ENCODE measurements around the gene SLAMF1.

Gene SLAMF1

DNA sequence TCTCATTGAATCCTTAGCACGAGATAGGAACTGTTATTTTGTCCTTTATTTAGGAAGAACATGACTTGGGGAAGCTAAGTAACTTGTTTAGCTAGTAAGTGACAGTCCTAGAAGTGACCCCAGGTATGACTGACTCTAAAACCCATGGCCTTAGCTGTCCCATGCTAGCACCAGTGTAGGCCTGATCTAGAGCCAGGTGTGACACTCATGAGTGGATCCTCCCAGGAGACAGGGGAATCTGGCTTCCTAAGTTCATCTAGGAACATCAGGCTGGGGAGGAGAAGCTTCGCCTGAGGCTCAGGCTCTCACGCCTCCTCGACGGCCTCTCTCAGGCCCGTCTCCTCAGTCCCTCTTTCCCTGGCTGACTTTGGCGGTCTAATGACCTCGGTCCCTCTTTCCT is 33.6 kb upstream of the SLAMF1 start:
- TF ChIP-seq, protein P1, sequence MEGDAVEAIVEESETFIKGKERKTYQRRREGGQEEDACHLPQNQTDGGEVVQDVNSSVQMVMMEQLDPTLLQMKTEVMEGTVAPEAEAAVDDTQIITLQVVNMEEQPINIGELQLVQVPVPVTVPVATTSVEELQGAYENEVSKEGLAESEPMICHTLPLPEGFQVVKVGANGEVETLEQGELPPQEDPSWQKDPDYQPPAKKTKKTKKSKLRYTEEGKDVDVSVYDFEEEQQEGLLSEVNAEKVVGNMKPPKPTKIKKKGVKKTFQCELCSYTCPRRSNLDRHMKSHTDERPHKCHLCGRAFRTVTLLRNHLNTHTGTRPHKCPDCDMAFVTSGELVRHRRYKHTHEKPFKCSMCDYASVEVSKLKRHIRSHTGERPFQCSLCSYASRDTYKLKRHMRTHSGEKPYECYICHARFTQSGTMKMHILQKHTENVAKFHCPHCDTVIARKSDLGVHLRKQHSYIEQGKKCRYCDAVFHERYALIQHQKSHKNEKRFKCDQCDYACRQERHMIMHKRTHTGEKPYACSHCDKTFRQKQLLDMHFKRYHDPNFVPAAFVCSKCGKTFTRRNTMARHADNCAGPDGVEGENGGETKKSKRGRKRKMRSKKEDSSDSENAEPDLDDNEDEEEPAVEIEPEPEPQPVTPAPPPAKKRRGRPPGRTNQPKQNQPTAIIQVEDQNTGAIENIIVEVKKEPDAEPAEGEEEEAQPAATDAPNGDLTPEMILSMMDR (IDR thresholded peaks at IDR 0.05; ENCODE audit: insufficient read depth, low read length, poor library complexity, severe bottlenecking) = no peak
- peaks cover 52% of the 10 kb centered on the region for H3K36me3 ChIP-seq (ENCODE audit: control insufficient read depth, insufficient read depth, low read length)
- DNase-seq (ENCODE audit: extremely low read depth, insufficient read length) = no peak
- no peak overlapping the region for H3K4me3 ChIP-seq (replicated peaks; ENCODE audit: low read depth, low read length)
- H3K27me3 ChIP-seq (replicated peaks; ENCODE audit: control insufficient read depth, insufficient read depth, low read length) = no peaks in the 10 kb centered on the region

DNA sequence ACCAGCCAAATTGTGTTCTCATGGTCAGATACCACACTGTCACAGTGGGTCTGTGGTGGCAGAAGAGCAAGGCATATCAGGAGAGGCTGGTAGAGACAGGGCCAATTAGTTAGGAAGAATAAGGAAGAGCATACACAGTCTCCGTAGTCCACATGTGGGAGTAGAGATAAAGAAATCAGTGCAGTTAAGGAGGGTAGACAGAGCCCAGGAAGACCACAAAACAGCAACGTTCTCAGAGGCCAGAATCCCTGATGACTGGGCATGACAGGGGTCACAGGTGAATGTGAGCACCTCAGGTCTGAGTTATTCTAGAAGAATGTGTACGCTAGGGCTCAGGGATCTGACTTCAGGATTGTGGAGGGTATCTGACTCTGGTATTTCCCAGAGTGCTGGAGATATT is 33.0 kb upstream of the SLAMF1 start:
- Histone ChIP-seq H3K4me3 (replicated peaks; ENCODE audit: low read depth, low read length) (no peak overlapping the region), H3K27me3 (replicated peaks; ENCODE audit: control insufficient read depth, insufficient read depth, low read length) (no peaks in the 10 kb centered on the region), H3K36me3 (ENCODE audit: control insufficient read depth, insufficient read depth, low read length) (peaks cover 50% of the 10 kb centered on the region)
- no peak for DNase-seq (ENCODE audit: extremely low read depth, insufficient read length)
- TF ChIP-seq, protein P1 (IDR thresholded peaks at IDR 0.05; ENCODE audit: insufficient read depth, low read length, poor library complexity, severe bottlenecking) = no peak

DNA sequence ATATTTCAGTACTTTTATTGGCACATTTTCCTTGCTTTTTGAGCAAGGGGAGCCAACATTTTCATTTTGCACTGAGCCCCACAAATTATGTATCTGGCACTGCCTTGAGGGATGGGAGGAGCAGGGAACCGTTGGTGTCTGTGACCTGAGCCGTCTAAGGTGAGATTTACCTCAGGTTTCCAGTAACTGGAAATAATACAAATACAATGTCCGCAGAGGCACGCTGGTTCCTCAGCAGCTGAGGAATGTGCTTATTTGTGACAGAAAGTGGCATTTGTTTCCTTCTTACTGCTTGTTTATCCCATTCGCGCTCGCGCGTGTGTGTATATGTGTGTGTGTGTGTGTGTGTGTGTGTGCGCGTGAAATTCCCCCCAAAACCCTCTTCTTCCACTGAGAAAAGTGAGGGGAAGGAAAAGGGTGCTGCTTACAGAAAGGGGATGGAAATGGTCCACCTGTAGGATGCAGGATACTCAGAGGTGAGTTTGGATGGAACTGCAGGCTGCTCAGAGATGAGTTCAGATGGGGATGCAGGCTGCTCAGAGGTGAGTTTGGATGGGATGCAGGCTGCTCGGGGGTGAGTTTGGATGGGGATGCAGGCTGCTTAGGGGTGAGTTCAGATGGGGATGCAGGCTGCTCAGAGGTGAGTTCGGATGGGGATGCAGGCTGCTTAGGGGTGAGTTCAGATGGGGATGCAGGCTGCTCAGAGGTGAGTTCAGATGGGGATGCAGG is 30.2 kb upstream of the SLAMF1 start:
- no peak overlapping the region for H3K4me3 ChIP-seq (replicated peaks; ENCODE audit: low read depth, low read length)
- DNase-seq (ENCODE audit: extremely low read depth, insufficient read length) = no peak
- TF ChIP-seq, protein P1 (IDR thresholded peaks at IDR 0.05; ENCODE audit: insufficient read depth, low read length, poor library complexity, severe bottlenecking) = no peak
- H3K36me3 ChIP-seq (ENCODE audit: control insufficient read depth, insufficient read depth, low read length) = peaks cover 37% of the 10 kb centered on the region
- no peaks in the 10 kb centered on the region for H3K27me3 ChIP-seq (replicated peaks; ENCODE audit: control insufficient read depth, insufficient read depth, low read length)

DNA sequence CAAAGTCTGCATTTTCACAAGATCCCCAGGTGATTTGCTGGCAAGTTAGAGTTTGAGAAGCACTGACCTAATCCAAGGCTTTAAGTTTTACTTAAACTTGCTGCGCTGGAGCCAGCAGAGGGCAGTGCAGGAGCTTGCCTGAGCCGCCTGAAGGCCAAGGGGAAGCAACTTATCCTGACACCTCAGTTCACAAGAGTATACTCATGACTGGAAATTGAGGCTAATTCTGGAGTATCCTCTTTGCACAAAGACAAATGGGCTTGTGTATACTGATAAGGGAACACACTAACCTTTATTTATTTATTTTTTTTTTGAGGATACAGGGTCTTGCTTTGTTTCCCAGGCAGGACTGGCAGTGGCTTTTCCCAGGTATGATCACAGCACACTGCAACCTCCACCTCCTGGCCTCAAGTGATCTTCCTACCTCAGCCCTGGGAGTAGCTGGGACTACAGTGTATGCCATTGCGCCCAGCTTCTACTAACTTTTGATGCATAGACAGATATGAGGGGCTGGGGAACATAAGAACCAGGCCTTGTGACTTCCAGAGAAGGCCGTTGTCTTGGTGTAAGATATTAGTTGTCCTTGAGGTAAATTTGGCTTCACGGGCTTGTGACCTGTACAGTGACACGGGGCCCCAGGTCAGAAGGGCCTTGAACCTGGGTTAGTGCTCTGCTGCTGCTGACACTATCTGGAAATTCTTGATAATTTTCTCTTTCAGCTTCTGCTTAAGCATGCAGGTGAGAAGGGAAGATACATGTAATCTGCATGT is 29.0 kb upstream of the SLAMF1 start:
- H3K36me3 ChIP-seq (ENCODE audit: control insufficient read depth, insufficient read depth, low read length) = peaks cover 26% of the 10 kb centered on the region
- DNase-seq (ENCODE audit: extremely low read depth, insufficient read length) = peak; percentile 52
- no peak overlapping the region for H3K4me3 ChIP-seq (replicated peaks; ENCODE audit: low read depth, low read length)
- H3K27me3 ChIP-seq (replicated peaks; ENCODE audit: control insufficient read depth, insufficient read depth, low read length) = no peaks in the 10 kb centered on the region
- TF ChIP-seq, protein P1 (IDR thresholded peaks at IDR 0.05; ENCODE audit: insufficient read depth, low read length, poor library complexity, severe bottlenecking) = peak; percentile 95

DNA sequence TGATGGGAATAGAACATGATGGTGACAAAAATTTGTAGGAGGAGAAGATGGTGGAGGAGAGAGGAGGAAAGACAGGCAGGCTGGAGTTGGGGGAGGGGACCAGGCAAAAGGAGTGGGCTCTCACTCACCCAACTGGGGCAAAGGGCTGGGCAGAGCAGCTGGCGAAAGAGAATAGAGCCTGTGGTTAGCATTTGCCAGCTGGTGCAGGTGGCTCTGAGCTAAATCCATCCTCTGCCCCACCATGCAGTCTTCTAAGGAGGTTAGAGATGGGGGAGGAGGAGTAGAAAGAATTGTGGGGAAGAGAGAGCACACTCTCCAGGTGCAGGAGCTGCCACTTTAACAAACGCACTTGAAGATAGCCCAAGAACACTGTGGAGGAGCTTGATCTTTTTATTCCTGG is 27.6 kb upstream of the SLAMF1 start:
- no peak for DNase-seq (ENCODE audit: extremely low read depth, insufficient read length)
- no peak overlapping the region for H3K4me3 ChIP-seq (replicated peaks; ENCODE audit: low read depth, low read length)
- no peaks in the 10 kb centered on the region for H3K27me3 ChIP-seq (replicated peaks; ENCODE audit: control insufficient read depth, insufficient read depth, low read length)
- peaks cover 16% of the 10 kb centered on the region for H3K36me3 ChIP-seq (ENCODE audit: control insufficient read depth, insufficient read depth, low read length)
- TF ChIP-seq, protein P1 (IDR thresholded peaks at IDR 0.05; ENCODE audit: insufficient read depth, low read length, poor library complexity, severe bottlenecking) = no peak
